Subcutaneous abdominal adipose tissue (tissue), 5 donors: Measurements from ENCODE around the gene GRID1.

Experiments
- H3K27ac ChIP-seq: one replicate; pipeline ENCODE4 v1.7.0; 2013; ENCODE audit warnings: low read depth, mild to moderate bottlenecking, inconsistent platforms, low read length, moderate library complexity
- H3K27me3 ChIP-seq, 5 donors: one replicate each; pipeline ENCODE4 v1.7.0; 2013; ENCODE audit warnings: low read length in 5 of 5, inconsistent platforms in 1 of 5; ENCODE audit not compliant: control insufficient read depth in 5 of 5, insufficient read depth in 4 of 5
- H3K36me3 ChIP-seq, 5 donors: one replicate each; pipeline ENCODE4 v1.7.0; 2013; ENCODE audit warnings: low read length in 5 of 5; ENCODE audit not compliant: control insufficient read depth in 5 of 5, insufficient read depth in 5 of 5
- H3K4me1 ChIP-seq, 5 donors: one replicate each; pipeline ENCODE4 v1.7.0; 2013; ENCODE audit warnings: low read length in 5 of 5, mild to moderate bottlenecking in 3 of 5, moderate library complexity in 1 of 5; ENCODE audit not compliant: control insufficient read depth in 5 of 5, insufficient read depth in 5 of 5
- H3K4me3 ChIP-seq, 5 donors: one replicate each; pipeline ENCODE4 v1.7.0; 2013; ENCODE audit warnings: low read length in 5 of 5, low read depth in 1 of 5
- H3K9ac ChIP-seq, 5 donors: one replicate each; pipeline ENCODE4 v1.7.0; 2013; ENCODE audit warnings: low read length in 5 of 5, mild to moderate bottlenecking in 4 of 5, moderate library complexity in 3 of 5
- H3K9me3 ChIP-seq, 5 donors: one replicate each; pipeline ENCODE4 v1.7.0; 2013; ENCODE audit warnings: low read length in 5 of 5; ENCODE audit not compliant: control insufficient read depth in 5 of 5
- donor health status: healthy.
- donor health status: healthy.
- donor health status: healthy.
- donor health status: healthy.
- donor health status: healthy.

The GRID1 gene

GRCh38 chr10:85863301-85864172 lies 503.1 kb downstream of the GRID1 start:
- H3K36me3 ChIP-seq = no peaks in the 10 kb centered on the region
- H3K4me3 ChIP-seq = no peak overlapping the region
- H3K9ac ChIP-seq = no peak overlapping the region
- no peaks in the 10 kb centered on the region for H3K9me3 ChIP-seq
- no peak overlapping the region for H3K27ac ChIP-seq
- peaks cover 0 to 5% (median 0%) of the 10 kb centered on the region in 5 donors for H3K4me1 ChIP-seq
- no peaks in the 10 kb centered on the region for H3K27me3 ChIP-seq

DNA sequence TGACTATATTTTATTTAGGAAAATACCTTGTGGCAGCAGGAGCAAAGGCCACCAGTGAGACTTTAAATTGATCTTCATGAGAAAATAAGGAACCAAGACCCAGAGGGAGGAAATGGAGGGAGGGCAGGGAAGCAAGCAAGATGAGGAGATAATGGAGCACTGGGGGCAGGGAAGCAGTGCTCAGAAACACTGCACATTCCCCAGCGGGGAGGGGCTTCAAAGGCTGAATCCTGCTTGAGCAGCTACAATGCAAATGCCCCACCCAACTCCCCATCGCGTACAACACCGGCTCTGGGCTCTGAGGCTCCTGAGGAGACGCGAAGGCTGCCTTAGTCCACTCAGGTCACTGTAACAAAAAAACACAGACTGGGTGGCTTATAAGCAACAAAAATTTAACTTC lies 503.8 kb downstream of the GRID1 start:
- H3K27ac ChIP-seq = no peak overlapping the region
- H3K9ac ChIP-seq = no peak overlapping the region
- no peaks in the 10 kb centered on the region for H3K36me3 ChIP-seq
- peaks cover 0 to 5% (median 0%) of the 10 kb centered on the region in 5 donors for H3K4me1 ChIP-seq
- no peaks in the 10 kb centered on the region for H3K9me3 ChIP-seq
- H3K27me3 ChIP-seq = no peaks in the 10 kb centered on the region
- H3K4me3 ChIP-seq = no peak overlapping the region

GRCh38 chr10:85861513-85862197 lies 504.9 kb downstream of the GRID1 start:
- Histone ChIP-seq H3K27ac (no peak overlapping the region), H3K4me3 (no peak overlapping the region), H3K4me1 (peaks cover 0 to 5% (median 0%) of the 10 kb centered on the region in 5 donors)

GRCh38 chr10:85859859-85860258 lies 506.7 kb downstream of the GRID1 start:
- Histone ChIP-seq H3K9me3 (peaks cover 0 to 4% (median 0%) of the 10 kb centered on the region in 5 donors), H3K27me3 (no peaks in the 10 kb centered on the region), H3K4me3 (no peak overlapping the region), H3K27ac (no peak overlapping the region), H3K9ac (no peak overlapping the region), H3K4me1 (peaks cover 0 to 5% (median 0%) of the 10 kb centered on the region in 5 donors), H3K36me3 (no peaks in the 10 kb centered on the region)

More at GRCh38 chr10:85861513-85862197, 504.9 kb downstream of the GRID1 start:
- no peaks in the 10 kb centered on the region for H3K27me3 ChIP-seq
- H3K36me3 ChIP-seq = no peaks in the 10 kb centered on the region
- no peak overlapping the region for H3K9ac ChIP-seq
- no peaks in the 10 kb centered on the region for H3K9me3 ChIP-seq

DNA sequence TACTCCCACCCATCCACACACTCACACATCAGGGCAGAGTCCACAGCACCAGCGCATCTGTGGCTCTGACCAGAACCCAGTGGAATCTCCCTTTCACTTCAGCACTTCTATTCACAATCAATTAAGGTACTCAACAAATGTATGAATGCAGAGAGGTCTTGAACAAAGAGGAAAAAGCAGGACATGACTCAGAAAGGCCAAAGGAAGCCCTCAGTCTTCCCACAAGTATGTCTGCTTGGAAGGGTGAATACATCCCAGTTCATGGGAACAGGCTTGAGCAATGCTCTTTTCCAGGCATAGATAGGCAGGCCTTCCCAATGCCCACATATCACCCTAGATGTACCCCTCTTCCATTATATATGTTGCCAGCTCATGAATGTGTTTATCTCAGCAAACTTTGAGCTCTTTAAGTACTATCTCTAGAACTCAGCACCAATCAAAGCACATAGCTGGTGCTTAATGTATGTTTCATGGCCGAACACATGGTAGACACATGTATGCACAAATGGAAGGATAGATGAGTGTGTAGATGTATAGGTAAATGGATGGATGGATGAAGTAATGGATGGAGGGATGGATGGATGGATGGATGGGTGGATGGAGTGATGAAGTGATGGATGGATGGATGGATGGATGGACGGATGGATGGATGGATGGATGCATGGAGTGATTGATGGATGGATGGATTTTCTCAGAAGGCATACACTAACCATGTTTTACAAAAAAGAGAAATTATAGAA lies 507.6 kb downstream of the GRID1 start:
- Histone ChIP-seq H3K4me3 (no peak overlapping the region), H3K27me3 (no peaks in the 10 kb centered on the region), H3K9me3 (peaks cover 0 to 8% (median 0%) of the 10 kb centered on the region in 5 donors), H3K4me1 (peaks cover 0 to 1% (median 0%) of the 10 kb centered on the region in 5 donors), H3K9ac (no peak overlapping the region), H3K36me3 (no peaks in the 10 kb centered on the region), H3K27ac (no peak overlapping the region)

GRCh38 chr10:85857791-85858190 lies 508.8 kb downstream of the GRID1 start:
- H3K4me3 ChIP-seq = no peak overlapping the region
- no peaks in the 10 kb centered on the region for H3K27me3 ChIP-seq
- peaks cover 0 to 14% (median 8%) of the 10 kb centered on the region in 5 donors for H3K9me3 ChIP-seq
- no peak overlapping the region for H3K27ac ChIP-seq
- H3K36me3 ChIP-seq = no peaks in the 10 kb centered on the region
- H3K9ac ChIP-seq = no peak overlapping the region
- H3K4me1 ChIP-seq = no peaks in the 10 kb centered on the region

DNA sequence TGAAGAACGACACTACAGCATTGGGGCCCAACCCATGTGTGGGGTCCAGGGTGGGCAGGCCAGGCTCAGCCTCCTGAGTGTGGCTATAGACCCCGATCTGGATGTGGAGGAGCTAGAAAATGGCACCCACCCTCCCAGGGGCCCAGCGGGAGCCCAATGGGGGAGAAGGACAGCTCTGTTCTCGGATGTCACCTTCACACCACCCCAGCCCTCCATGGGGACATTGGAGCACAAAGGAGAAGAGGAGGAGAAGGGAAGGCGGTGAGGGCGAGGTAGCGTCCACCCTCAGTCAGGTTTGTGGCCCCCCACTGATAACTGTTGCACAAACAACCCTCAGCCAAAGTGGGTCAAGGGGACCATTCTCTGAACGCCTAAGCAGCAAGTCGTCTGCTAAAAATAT lies 509.3 kb downstream of the GRID1 start:
- Histone ChIP-seq H3K27ac (no peak overlapping the region), H3K9ac (no peak overlapping the region), H3K36me3 (no peaks in the 10 kb centered on the region), H3K27me3 (no peaks in the 10 kb centered on the region), H3K4me1 (no peaks in the 10 kb centered on the region), H3K4me3 (no peak overlapping the region), H3K9me3 (peaks cover 0 to 18% (median 9%) of the 10 kb centered on the region in 5 donors)

DNA sequence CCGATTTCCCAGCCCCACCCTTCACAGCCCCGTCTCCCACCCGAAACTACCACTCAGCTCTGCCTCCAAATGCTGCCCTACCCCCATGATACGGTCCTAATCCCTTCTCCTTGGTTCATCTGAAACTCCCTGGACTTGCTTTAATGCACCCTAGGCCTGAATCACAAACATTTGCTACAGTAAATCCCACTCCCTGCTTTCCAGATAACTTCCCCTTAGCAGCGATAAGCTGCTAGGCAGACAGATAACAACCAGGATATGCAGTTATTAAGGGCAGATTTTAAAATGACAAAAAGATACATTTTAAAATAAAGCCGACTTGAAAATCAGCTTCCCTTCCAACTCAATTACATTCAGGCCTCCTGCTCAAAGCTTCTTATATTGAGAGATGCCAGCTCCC lies 514.7 kb downstream of the GRID1 start:
- Histone ChIP-seq H3K4me3 (no peak overlapping the region), H3K36me3 (no peaks in the 10 kb centered on the region), H3K4me1 (no peaks in the 10 kb centered on the region), H3K9ac (no peak overlapping the region), H3K27ac (no peak overlapping the region), H3K27me3 (no peaks in the 10 kb centered on the region), H3K9me3 (peaks cover 4 to 36% (median 24%) of the 10 kb centered on the region in 5 donors)

- no peak overlapping the region for H3K9ac ChIP-seq
- no peak overlapping the region for H3K4me3 ChIP-seq
- no peak overlapping the region for H3K27ac ChIP-seq
- no peaks in the 10 kb centered on the region for H3K4me1 ChIP-seq
- H3K9me3 ChIP-seq = peaks cover 4 to 36% (median 24%) of the 10 kb centered on the region in 5 donors
- H3K27me3 ChIP-seq = no peaks in the 10 kb centered on the region
- no peaks in the 10 kb centered on the region for H3K36me3 ChIP-seq
Measured at GRCh38 chr10:85851325-85851724, 515.3 kb downstream of the GRID1 start.
